ENCODE results near the gene MYH9.
"Not testable (repeated sequence)": the region's sequence is repeated elsewhere in the genome, so short reads cannot be mapped to it uniquely, and the experiment has no call there.

MYH9 gene

DNA sequence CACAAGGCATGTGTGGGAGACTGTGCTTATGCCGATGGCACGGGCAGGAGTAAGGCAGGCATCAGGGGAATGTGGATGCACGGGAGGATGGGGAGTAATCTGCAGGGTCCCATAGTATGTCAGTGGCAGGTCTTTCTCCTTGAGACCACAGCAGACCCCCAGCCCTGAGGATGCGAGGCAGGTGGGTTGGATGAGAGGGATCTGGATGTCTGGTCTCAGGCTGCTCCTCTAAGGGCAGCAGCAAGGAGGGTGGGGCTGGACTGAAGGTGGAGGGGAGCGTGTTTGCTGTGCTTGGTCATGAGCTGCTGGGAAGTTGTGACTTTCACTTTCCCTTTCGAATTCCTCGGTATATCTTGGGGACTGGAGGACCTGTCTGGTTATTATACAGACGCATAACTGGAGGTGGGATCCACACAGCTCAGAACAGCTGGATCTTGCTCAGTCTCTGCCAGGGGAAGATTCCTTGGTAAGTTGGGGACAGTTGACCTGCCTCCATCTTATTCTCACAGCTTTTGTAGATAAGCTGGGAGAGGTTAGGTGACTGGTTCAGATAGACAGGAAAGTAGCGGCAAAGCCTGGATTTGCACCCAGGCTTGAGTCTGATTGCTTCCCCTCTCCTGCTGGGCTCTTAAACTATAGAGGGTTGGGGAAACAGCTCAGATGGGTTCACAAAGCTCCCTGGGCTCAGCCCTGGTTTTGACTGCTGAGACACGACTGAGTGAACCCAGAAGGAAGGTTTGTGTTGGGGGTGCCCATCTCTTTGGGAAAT lies 134.8 kb downstream of the MYH9 start, which contains the start of gene APOL1:
Gene APOL1, plus strand, starts transcription at position 380 of the 769 bp plus-strand sequence. CDS start 1,823 bp downstream, outside the sequence.
- no peak within 1 kb of the TSS for H3K4me3 ChIP-seq (replicated peaks; ENCODE audit: low read depth, low read length)
- DNase-seq (ENCODE audit: extremely low read depth, low read depth) = no peak
- TF ChIP-seq, protein P1, sequence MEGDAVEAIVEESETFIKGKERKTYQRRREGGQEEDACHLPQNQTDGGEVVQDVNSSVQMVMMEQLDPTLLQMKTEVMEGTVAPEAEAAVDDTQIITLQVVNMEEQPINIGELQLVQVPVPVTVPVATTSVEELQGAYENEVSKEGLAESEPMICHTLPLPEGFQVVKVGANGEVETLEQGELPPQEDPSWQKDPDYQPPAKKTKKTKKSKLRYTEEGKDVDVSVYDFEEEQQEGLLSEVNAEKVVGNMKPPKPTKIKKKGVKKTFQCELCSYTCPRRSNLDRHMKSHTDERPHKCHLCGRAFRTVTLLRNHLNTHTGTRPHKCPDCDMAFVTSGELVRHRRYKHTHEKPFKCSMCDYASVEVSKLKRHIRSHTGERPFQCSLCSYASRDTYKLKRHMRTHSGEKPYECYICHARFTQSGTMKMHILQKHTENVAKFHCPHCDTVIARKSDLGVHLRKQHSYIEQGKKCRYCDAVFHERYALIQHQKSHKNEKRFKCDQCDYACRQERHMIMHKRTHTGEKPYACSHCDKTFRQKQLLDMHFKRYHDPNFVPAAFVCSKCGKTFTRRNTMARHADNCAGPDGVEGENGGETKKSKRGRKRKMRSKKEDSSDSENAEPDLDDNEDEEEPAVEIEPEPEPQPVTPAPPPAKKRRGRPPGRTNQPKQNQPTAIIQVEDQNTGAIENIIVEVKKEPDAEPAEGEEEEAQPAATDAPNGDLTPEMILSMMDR (IDR thresholded peaks at IDR 0.05; ENCODE audit: low read depth, low read length, missing control alignments) = no peak

DNA sequence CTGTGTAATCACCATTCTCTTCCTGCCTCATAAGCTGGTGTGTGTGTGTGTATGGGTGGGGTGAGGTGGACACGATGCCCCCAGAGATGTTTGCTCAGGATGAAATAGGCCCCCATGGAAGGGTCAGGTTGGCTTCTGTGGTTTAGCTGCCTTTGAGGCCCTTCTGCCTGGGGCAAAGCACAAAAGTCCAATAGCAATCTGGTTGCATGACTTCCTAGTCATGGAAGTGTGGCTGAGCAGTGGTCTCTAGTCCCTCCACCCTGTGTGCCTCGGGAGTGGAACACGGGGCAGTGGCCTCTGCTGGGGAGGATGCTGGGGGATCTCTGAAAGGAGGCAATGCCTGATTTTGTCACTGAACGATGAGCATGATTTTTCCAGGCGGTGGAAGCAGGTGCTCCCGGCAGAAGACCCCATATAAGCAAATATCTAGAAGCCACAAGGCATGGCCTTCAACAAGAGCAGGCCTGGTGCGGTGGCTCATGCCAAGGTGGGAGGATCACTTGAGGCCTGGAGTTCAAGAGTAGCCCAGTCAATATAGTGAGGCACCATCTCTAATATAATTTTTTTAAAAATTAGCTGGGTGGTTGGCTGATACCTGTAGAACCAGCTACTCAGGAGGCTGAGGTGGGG lies 135.7 kb downstream of the MYH9 start:
- not testable (repeated sequence) for DNase-seq (ENCODE audit: extremely low read depth, low read depth); H3K4me3 ChIP-seq (replicated peaks; ENCODE audit: low read depth, low read length)

DNA sequence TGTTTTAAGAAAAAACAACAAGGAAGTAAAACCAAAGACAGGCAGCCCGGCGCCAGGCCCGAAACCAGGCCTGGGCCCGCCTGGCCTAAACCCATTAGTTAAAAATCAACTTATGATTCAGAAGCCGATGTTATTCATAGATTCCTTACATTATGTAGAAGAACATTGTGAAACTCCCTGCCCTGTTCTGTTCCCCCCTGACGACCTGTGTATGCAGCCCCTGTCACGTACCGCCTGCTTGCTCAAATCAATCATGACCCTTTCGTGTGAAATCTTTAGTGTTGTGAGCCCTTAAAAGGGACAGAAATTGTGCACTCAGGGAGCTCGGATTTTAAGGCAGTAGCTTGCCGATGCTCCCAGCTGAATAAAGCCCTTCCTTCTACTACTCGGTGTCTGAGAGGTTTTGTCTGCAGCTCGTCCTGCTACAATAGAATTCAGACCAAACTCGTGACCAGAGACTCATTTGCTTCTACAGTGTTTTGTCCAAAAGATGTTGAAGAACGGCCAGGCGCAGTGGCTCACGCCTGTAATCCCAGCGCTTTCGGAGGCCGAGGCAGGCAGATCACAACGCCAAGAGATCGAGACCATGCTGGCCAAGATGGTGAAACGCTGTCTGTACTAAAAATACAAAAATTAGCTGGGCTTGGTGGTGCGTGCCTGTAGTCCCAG lies 137.3 kb downstream of the MYH9 start:
- not testable (repeated sequence) for H3K4me3 ChIP-seq (replicated peaks; ENCODE audit: low read depth, low read length); DNase-seq (ENCODE audit: extremely low read depth, low read depth)

DNA sequence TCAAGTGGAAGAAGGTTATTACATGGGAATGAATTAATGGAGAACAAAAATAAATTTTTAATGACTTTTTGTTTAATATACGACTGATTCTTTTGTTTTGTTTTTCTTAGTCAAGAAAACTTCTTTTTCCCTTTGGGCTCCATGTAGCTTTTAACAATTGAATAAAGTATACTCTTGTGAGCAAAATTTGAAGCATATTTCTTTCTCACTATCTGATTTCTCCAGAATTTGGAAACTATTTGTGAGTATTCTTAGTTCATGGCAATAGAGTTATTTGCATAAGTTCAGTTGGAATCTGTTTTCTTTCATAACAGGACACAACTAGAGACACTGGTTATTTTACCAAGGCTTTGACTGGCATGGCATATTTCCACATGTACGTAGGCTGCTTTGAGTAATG lies 138.6 kb downstream of the MYH9 start:
- H3K4me3 ChIP-seq (replicated peaks; ENCODE audit: low read depth, low read length) = no peak overlapping the region
- TF ChIP-seq, protein P1 (IDR thresholded peaks at IDR 0.05; ENCODE audit: low read depth, low read length, missing control alignments) = no peak
- DNase-seq (ENCODE audit: extremely low read depth, low read depth) = no peak

DNA sequence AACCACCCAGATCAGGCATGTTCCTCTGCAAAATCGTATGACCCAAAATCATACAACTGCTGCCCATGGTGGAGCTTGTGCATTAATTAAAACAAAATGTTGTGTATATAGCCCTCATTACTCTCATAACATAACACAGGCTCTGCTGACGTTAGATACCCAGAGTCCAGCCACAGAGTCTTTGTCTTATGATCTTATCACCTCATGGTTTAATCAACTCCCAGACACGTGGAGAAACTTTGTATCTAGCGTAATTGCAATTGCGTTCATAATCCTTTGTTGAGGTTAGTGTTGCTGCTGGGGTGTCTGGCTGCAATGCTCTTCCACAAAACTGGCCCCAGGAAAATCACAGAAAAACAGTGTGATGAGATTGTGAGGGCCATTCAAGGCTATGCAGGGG lies 139.8 kb downstream of the MYH9 start:
- no peak overlapping the region for H3K4me3 ChIP-seq (replicated peaks; ENCODE audit: low read depth, low read length)
- DNase-seq (ENCODE audit: extremely low read depth, low read depth) = no peak
- TF ChIP-seq, protein P1 (IDR thresholded peaks at IDR 0.05; ENCODE audit: low read depth, low read length, missing control alignments) = no peak

DNA sequence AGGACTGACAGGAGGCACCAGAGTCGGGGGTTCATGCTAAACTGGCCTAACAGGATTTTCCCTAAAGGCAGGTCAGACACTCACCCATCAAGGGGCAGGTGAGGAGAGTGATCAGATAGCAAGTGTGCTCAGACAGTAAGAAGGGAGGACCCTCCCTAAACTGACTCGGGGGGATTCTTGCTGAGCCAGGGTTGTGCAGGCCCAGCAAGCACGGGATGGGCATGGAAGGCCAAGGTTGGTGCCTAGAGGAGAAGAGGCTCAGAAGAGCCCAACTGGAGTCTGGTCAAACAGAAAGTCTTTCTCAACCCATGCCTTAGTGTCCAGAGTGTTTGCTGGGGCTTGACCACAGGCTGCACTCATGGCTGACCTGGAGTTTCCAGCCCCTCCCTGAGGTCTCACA lies 141.0 kb downstream of the MYH9 start:
- no peak overlapping the region for H3K4me3 ChIP-seq (replicated peaks; ENCODE audit: low read depth, low read length)
- TF ChIP-seq, protein P1 (IDR thresholded peaks at IDR 0.05; ENCODE audit: low read depth, low read length, missing control alignments) = no peak
- no peak for DNase-seq (ENCODE audit: extremely low read depth, low read depth)

DNA sequence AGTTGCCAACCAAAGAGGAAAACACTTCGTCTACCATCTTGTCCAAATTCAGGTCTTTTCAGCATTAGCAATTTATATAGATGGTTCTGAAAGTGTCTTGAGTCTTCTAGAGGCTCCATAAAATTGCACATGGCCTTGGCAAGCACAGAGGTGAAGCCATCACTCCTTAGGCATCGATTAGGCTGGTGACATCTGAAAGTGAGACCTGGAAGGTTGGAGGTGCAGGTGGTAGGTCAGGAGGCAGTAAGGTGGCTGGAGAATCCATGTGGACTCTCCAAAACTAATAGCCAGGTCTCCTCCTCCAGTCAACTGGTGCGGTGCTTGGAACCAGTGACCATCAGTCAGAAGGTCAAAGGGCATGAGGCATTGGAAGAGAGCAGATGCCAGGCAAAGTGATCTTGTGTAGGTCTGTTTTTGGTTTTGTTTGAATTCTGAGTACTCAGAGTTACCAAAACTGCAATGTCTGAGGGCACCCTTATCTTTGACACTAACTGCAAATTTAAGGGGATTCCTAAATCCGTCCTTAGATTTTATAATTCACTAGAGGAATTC lies 141.9 kb downstream of the MYH9 start:
- no peak for DNase-seq (ENCODE audit: extremely low read depth, low read depth)
- TF ChIP-seq, protein P1 (IDR thresholded peaks at IDR 0.05; ENCODE audit: low read depth, low read length, missing control alignments) = no peak
- H3K4me3 ChIP-seq (replicated peaks; ENCODE audit: low read depth, low read length) = no peak overlapping the region
